Fibroblast of villous mesenchyme (primary cell): Measurements from ENCODE around the gene IFT43. TPM values are rescaled to one million over a fixed set of nuclear protein-coding genes. Genes with fewer than 3 reads are reported as not detected.

ENCODE experiments used
- DNase-seq: peaks from one replicate; pipeline ENCODE4 v3.0.0-alpha.2; 2010; ENCODE audit warnings: low read depth
- H3K4me3 ChIP-seq: 2 replicates; pipeline ENCODE4 v1.5.1; 2011; ENCODE audit warnings: low read depth, mild to moderate bottlenecking, low read length
- total RNA-seq: library from RNA; depleted of rRNA; stranded (reverse); fragments of >200 nt; gene quantifications from 2 replicates; pipeline ENCODE4 v1.2.3, GENCODE V29; 2012
- TF ChIP-seq, protein P1 (sequence below): IDR thresholded peaks from 2 replicates; pipeline ENCODE4 v1.5.1; 2012; ENCODE audit warnings: low read depth, mild to moderate bottlenecking, low read length; ENCODE audit not compliant: insufficient read depth

Gene IFT43
- total RNA-seq, 1 donor, result 51.0 TPM

- DNase-seq, result no peak
- TF ChIP-seq, protein P1, sequence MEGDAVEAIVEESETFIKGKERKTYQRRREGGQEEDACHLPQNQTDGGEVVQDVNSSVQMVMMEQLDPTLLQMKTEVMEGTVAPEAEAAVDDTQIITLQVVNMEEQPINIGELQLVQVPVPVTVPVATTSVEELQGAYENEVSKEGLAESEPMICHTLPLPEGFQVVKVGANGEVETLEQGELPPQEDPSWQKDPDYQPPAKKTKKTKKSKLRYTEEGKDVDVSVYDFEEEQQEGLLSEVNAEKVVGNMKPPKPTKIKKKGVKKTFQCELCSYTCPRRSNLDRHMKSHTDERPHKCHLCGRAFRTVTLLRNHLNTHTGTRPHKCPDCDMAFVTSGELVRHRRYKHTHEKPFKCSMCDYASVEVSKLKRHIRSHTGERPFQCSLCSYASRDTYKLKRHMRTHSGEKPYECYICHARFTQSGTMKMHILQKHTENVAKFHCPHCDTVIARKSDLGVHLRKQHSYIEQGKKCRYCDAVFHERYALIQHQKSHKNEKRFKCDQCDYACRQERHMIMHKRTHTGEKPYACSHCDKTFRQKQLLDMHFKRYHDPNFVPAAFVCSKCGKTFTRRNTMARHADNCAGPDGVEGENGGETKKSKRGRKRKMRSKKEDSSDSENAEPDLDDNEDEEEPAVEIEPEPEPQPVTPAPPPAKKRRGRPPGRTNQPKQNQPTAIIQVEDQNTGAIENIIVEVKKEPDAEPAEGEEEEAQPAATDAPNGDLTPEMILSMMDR, result no peak
- no peak overlapping the region for H3K4me3 ChIP-seq
Measured at GRCh38 chr14:76121089-76121748, 135.7 kb downstream of the IFT43 start.

- TF ChIP-seq, protein P1, result no peak
- no peak overlapping the region for H3K4me3 ChIP-seq
- no peak for DNase-seq
Measured at GRCh38 chr14:76123426-76124225, 138.1 kb downstream of the IFT43 start.

GRCh38 chr14:76125511-76125910 is 139.9 kb downstream of the IFT43 start:
- no peak for DNase-seq
- TF ChIP-seq, protein P1, result no peak
- H3K4me3 ChIP-seq, result no peak overlapping the region

DNA sequence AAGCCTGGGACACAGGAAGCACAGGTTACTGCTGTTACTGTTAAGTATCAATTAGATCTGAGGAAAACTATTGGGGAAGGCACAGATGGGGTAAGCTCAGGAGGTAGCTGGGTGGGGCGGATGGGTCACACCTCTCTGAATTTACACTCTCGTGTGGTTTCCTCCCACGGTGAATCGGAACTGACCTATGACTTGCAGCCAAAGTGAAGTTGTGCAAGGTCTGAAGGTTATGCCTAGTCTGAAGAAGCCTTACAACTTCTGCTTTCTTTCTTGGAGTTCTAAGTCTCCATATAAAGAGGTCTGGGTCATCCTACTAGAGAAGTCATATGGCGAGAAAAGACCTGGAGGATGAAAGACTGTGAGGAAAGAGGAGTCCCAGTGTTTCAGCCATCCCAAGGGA is 140.5 kb downstream of the IFT43 start:
- no peak for DNase-seq
- TF ChIP-seq, protein P1, result no peak
- H3K4me3 ChIP-seq, result no peak overlapping the region

- no peak overlapping the region for H3K4me3 ChIP-seq
- TF ChIP-seq, protein P1, result no peak
- no peak for DNase-seq
Measured at GRCh38 chr14:76129851-76130576, 144.5 kb downstream of the IFT43 start.

DNA sequence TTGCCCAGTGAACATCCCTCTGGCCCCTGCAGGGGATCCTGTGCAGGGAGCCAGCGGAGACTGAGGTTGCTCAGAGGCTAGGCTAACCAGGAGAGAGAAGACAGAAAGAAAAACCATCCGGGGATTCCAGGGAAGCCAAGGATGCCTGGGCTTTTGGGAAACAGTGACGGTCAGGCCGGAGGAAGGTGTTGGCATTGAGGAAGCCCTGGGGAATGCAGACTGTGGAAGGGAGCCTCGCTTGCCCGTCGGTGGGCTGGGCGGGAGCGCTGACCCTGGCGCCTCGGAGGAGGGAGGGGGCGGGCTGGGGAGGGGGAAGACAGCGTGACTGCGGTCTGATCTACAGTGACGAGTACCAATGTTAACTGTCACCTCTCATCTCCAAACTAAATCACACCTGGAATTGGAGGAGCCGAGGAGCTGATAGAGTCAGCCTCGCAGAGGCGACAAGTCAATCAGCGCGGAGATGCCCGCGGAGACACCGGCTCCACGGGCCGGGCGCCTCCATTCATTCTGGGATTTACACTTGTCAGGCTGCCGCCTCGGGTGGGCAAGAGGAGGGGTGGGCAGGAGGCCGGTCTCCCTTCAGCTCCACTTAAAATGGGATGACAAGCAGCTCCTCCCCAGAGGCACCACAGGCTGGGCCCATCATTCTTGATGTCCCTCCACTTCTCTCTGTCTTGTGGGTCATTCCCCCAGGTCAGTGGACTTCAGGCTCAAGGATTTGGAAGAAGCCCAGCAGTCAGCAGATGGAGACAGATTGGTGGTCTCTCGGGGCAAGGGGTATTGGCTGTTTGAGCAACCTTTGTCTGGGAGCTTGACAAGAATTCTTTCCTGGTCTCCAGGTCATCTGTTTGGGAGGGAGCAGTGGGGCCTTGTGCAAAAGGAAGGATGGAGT is 145.8 kb downstream of the IFT43 start:
- DNase-seq, result no peak
- no peak overlapping the region for H3K4me3 ChIP-seq
- TF ChIP-seq, protein P1, result no peak
